ENCODE measurements around the gene DNALI1.

GRCh38 chr1:37549341-37549740, 7.4 kb upstream of the DNALI1 start:
- no peak for TF ChIP-seq EZH2 (IDR thresholded peaks at IDR 0.05; ENCODE audit: insufficient read depth, poor library complexity, severe bottlenecking)
- no peak for TF ChIP-seq EZH2phosphoT487 (IDR thresholded peaks at IDR 0.05; ENCODE audit: insufficient read depth, low read depth)

Measured in GM23248 (cell line).